ENCODE results near the gene CDK9.
A peak's percentile ranks its signal among the peaks of the same experiment; 100 is the strongest.
"Not testable (repeated sequence)": the region's sequence is repeated elsewhere in the genome, so short reads cannot be mapped to it uniquely, and the experiment has no call there.

CDK9 gene

DNA sequence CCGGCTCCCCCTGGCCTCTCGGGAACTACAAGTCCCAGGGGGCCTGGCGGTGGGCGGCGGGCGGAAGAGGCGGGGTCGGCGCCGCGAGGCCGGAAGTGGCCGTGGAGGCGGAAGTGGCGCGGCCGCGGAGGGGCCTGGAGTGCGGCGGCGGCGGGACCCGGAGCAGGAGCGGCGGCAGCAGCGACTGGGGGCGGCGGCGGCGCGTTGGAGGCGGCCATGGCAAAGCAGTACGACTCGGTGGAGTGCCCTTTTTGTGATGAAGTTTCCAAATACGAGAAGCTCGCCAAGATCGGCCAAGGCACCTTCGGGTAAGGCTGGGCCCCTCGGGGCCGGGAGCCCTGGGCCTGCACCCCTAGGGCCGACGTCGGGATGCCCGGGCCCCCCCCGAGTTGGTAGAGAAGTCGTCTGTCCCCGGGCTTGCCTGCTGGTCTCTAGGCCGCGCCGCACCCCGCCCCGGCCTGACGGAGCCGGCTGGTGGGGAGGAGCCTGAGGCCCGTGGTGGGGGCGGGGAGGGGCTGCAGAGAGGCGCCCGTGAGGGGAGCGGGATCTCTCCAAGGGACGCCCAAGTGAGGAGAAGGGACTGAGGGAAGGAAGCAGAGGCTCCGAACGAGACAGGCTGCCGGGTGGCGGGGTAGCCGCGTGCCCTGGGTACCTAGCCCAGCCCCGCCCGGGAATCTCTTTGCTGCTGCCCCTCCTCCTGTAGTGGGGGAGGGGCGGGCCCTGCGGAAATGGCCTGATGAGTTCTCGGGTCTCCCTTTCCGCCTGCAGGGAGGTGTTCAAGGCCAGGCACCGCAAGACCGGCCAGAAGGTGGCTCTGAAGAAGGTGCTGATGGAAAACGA is at the start of gene CDK9:
Gene CDK9, plus strand, starts transcription at position 102 of the 840 bp plus-strand sequence. Its CDS starts 115 bp downstream, at position 217.
- DNase-seq, result peak; percentile 95

DNA sequence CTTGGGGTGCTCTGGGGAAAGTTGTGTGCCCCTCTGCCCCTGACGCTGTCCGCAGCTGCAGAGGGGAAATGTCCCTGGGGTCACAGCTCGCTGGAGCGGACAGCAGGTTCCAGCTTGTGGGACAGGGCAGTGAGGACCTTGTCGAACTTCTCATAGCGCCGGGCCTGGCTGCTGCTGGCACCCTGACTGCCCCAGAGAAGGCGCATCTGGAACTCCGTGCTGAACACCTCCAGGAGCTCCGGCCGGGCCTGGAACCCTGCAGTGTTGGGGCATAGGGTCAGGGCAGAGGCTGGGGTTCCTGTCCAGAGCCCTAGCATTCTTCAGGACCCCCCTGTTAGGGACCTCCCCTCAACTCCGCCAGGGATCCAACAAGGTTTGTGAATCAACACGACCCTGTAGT is 47.2 kb upstream of the CDK9 start:
- no peak for DNase-seq

DNA sequence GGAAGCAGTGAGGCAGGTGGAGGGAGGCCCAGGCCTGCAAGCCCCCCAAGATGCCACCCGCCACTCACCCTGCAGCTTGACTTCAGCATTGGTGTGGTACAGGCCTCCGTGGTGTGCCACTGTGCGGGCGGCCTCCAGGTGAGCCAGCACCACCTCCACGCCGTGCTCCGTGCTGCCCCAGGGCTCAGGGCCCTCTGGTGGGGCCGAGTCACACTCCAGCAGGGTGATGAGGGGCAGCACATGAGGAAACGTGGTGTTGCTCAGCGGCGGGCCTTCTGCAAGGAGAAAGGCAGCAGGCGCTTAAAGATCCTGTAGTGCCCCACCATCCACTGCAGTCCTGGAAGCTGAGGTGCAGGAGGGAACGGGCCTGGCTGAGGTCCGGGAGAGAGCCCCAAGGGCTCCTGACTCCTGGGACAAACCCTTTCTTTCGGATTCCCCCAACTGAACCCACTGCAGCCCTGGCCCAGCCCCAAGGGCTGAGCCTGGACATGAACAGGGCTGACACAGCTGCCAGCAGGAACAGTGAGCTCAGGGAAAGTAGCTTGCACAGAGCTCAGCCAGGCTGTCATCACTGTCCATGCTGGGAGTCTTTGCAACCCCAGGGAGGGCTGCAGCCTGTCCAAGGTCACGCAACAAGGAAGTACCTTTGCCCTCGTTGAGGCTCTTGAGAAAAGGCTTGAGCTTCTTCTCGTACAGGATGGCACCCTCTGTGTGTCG is 46.1 kb upstream of the CDK9 start:
- DNase-seq, result no peak

DNA sequence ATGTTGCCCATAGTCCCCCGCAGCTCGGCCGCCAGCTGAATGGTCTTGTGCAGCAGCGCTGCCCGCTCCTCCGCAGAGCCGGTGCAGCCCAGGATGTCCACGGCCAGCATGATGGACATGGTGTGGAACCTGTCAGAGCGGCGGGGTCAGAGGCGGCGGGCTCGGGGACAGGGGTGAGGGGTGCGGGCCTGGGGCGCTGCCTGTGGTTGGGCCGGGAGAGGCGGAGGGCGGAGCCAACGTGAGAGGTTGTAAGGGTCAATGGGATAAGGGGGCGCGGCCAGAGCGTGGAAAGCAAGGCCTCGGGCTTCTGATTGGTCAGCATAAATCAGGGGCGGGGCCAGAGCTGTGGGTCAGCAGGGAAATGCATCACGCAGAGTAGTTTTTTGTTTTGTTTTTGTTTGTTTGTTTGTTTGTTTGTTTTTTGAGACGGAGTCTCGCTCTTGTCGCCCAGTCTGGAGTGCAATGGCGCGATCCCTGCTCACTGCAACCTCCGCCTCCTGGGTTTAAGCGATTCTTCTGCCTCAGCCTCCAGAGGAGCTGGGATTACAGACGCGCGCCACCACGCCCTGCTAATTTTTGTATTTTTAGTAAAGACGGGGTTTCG is 43.9 kb upstream of the CDK9 start:
- DNase-seq, result no peak

DNA sequence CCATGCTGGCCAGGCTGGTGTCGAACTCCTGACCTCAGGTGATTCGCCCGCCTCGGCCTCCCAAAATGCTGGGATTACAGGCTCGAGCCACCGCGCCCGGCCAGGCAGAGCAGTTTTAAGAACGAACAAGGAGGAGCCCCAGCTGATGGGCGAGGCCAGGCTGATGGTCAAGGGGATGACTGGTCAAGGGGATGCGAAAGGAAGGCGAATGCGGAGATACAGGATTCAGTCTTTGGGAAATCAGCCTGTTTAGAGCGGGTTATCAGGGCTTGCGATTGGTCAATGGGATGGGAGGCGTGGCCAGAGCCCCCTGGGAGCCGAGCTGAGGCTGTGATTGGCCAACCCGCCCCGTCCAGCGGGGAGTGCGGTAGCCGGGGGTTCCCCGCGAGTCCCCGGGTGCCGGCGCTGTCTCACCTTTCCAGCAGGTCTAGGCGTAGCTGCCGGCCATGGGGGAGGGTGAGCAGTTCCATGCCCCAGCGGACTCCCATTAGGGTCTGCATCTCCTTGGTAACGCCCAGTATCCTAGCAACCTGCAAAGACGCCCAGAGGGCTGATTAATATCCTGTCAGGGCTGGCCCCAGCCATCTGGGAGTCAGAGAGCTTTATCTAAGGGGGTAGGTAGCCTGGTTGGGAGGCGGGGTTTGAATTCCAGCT is 43.3 kb upstream of the CDK9 start:
- DNase-seq, result no peak

DNA sequence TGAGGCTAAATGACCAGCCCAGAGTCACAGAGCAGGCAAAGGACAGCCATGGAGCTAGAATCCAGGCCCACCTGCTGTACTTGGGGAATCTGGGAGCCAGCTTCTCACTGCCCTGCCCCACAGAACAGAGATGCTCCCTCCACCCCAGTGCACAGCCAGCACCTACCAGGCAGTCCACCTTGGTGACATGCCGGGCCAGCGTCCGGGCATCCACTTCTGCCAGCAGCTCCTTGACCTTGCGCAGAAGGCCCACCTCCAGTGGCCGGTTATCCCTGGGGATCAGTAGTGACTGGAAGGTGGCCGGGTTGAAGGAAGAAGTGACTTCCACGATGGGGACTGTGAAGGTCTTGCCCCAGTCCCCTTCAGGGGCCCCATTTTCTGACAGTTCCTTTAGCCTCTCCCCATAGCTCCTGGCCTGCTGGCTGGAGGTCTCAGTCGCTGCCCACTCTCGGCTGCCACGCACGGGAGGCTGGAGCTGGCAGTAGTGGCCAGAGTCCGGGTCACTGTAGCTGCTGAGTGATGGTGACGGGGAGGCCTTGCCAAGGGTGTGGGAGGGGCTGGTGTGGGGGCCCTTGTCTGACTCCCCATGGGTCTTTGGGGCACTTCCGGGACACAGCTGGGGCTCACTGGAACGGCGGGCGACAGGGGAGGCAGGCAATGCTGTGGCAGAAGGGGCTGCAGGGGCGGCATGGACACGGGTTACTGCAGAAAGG is 41.3 kb upstream of the CDK9 start:
- DNase-seq, result no peak

DNA sequence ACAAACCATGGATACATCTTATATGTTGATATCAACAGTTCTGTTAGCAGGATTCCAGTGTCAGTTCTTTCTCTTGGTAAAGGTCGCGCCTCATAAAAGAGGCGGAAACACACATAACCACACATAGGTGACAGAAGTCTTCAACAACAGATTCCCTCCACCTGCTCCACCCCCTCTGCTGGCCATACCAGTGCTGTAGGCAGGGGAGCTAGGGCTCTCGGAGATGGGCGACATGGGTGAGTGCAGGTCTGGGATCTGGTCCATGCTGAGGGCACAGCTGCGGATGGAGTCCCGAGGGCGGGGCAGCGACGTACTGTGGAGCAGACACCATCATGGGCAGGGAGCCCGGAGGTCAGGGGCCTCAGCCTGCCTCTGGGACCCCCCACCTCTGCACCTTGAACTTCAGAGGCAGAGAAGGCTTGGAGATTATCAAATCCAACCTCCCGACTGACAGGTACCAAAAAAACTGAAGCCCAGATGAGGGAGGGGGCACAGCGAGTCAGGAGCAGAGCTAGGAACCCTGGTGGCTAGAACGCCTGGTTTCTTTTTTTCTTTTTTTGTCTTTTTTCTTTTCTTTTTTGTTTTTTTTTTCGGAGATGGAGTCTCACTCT is 38.8 kb upstream of the CDK9 start:
- no peak for DNase-seq

DNA sequence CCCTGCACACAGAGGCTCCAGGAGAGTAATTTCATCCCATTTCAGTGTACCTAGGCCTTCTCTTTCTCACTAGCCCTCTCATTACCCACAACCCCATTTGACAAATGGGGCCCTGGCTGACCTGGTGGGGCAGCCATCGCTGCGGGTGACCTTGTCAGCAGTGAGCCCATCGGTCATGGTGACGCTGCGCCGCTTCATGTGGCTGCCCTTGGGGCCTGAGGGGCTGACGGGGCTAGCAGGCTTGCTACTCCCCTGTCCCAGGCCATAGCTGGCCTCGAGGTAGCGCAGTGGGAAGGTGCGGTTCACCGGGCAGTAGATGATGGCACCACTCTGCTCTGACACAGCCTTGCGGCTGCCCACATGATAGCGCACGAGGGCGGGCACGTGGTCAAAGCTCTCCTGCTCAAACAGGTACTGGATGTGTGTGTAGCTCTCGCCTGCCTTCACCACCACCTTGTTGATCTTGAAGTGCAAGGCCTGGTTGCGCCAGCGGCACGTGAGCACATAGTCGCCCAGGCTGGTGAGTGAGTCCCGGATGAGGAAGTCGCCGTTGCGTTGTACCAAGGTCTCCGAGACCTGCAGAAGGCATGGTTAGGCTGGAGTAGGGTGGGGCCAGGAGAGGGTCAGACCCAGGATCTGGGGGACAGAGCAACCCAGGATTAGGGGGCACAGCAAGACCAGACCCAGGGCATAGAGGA is 36.6 kb upstream of the CDK9 start:
- DNase-seq, result no peak

DNA sequence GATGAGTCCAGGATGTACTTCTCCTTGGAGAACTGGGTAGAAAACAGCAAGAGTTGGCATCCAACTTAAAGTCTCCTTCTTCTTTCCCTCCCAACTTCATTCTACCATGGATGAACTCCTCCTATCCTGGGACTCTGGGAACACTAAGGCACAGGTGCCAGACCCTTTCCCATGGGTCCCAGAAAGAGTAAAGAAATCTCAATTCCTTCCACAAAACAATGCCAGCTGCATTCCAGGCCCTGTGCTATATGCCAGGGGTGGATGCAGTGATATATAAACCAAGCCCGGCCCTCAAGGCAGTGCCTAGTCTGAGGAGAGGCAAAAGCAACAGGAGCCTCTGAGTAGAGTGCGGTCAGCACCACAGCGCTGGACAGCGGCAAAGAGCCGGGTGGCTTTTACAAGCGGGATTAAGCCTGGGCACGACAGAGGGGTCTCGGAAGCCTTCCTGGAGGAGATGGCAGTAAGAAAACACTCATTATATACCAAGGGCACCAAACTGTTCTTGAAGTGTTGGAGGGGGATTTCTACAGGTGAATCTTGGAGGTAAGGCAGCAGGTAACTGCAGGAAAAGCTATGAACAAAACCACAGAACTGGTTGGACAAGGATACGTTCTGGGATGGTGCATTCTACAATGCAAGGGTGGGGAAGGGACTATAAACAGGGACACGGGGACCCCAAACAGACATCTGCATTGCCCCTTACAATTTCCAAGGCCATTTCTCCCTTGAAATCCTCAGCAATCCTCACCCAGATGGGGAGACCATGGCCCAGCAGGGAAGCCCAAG is 34.4 kb upstream of the CDK9 start:
- DNase-seq, result no peak

DNA sequence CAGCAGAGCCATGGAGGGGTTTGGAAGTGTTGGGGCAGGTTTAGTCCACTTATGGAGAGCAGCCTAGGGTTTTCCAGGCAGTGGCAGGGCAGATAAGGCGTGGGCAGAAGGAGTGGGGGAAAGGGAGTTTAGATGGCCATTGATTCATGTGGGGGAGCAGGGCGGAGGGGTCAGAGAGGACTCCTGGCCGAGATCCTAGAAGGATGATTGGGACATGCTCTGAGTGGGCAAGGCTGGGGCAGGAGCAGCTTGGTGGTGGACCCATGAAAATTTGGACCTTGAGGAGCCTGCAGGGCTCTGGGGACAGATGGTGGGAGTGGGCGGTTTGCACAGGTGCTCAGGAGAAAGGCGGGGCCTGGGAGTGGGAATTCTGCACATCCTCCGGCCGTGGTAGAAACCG is 32.7 kb upstream of the CDK9 start:
- DNase-seq, result no peak

DNA sequence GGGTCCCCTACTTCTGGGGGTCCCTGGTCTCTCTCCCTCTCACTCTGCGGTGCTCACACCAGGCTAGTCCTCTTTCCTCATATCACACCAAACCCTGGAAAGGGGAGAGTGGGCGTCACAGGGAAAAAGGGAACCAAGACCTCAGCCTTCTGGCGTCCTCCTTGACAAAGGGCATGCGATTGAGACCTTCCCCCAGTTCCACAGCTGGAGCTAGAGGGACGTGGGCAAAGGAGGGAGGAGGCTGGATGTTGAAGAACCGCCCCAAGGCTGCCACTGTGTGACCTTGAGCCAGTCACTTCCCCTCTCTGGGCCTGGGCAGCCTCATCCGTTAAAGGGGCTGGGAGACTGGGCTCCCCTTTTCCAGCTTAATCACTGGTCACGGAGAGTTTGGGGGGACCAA is 32.2 kb upstream of the CDK9 start:
- DNase-seq, result no peak

DNA sequence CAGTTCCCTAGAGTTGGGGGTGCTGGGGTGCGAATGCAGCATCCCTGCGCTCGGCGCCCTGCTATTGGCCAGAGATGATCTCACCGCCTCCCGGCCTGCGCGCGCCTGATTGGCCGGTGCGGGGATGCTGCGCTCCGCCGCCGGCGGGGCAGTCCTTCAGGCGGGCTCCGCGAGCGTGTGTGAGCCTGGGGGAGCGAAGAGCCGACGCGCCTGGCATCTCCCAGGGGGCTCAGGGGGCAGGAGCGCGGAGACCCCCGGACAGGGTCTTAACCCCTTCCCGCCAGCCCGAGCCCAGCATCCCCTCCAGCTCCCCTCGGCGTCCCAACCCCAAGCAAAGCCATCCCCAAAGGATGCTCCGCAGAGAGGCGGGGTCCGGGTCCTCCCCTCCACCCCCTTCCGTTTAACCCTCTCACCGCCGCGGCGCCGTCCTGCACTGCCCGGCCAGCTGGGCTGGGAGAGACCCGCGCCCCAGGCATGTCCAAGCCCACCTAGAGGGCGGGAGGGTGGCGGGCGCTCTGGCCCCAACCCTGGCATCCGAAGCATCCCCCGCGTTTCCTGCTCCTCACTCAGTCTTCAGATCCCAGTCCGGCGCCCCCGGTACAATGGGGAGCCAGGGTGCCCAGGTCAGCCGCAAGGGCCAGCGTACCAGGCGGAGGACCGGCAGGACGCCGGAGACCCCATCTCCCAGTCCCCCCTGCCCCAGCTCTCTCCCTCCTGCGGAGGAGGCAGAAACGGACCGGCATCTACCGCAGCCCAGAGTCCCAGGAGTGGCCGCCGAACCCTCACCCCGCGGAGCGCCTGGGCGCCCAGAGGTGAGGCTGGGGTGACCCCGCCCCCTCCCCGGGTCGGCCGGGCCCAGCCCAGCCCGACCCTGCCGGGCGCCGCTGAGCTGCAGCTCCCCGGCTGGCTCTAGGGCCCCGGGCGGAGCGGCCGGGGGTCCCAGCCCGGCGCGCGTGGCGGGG is 31.5 kb upstream of the CDK9 start:
- DNase-seq, result no peak

DNA sequence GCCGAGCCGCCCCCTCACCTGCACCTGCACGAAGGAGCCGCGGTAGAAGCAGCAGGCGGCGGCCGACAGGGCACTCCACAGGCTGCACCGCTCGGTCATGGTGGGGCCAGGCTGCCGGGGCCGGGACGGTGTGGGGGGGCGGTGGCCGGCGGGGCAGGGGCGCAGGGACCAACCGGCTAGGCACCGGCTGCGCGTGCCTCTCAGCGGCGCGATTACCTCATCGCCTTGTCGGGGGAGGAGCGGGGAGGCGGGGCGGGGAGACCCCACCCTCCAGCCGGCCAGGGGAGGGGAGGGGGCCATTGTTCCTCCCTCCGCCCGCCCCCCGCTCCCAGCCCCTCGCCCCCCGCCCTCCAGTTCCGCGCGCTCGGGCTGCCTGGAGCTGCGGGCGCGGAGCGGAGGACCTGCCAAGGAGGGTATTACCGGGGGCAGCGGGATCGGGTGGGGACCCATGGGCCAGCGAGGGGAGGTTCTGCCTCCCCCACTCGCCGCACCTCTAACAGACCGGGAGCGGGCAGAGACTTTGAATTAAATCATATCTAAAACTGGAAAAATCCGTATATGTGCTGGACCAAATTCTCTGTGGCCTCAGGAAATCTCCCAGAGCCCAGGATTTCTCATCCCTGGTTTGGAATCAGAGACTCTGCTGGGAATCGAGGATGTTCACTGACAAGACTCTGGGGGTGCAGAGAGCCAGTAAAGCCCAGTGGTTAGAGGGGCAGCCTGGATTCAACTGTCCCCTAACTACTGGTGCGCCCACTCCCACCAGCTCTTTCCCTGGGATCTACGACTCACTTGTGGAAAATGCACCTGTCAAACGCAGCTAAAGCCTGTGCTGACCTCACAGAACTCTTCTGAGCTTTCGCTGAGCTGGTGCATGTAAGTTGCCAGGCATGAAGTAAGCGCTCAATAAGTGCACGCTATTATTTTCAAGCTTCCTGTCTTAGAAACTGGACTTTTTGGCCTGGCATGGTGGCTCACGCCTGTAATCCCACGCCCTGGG is 30.5 kb upstream of the CDK9 start:
- DNase-seq, result no peak

DNA sequence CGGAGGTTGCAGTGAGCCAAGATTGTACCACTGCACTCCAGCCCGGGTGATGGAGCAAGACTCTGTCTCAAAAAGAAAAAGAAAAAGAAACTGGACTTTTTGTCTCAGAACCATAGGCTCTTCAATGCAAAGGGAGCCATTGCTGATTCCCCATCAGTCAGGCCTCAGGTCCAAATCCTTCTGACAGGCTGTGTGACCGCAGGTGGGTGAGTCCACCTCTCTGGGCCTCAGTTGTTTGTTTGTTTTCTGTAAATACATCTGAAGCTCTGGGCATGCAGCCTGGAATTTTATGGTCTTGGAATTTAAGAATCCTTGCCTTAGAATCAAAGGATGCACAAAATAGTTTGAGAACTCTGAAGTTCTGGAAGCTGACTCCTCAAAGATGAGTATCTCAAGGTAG is 29.6 kb upstream of the CDK9 start:
- no peak for DNase-seq

DNA sequence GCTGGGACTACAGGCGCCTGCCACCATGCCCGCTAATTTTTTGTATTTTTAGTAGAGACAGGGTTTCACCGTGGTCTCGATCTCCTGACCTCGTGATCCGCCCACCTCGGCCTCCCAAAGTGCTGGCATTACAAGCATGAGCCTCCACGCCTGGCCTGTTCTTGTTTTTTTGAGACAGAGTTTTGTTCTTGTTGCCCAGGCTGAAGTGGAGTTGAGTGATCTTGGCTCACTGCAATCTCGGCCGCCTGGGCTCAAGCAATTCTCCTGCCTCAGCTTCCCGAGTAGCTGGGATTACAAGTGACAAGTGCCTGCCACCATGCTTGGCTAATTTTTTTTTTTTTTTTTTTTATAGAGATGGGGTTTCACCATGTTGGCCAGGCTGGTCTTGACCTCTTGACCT is 29.1 kb upstream of the CDK9 start:
- DNase-seq, result not testable (repeated sequence)

DNA sequence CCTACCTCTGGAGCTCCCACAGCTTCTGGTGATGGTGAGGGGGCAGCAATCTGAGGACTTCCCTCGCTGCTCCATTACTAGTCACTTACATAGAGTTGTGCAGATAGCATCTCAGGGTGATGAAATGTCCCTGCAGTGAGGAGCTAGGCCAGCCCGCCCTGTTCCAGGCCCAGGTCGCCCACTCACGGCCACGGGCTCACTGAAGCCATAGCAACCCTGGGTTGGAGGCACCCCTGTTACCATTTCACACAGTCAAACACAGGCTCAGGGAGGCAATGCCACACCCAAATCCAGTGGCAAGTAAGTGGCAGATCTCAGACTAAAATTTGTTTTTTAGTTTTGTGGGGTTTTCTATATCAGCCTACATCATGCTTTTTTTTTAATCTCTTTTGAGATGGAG is 27.0 kb upstream of the CDK9 start:
- DNase-seq, result no peak

DNA sequence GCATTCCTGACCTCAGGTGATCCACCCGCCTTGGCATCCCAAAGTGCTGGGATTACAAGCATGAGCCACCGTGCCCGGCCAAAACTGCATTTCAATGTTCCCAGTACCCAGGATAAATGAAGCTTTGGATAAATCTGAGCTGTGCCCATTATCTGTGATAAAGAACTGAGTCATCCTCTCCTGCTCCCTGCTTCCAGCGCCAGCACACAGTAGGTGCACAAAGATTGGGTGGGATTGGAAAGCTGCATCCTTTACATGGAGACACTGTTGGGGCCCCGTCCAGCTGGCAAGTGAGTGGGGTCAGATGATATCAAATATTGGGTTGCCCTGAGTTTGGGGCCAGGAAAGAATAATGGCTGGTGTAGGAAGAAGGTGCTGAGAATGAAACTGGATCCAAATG is 24.8 kb upstream of the CDK9 start:
- DNase-seq, result no peak

DNA sequence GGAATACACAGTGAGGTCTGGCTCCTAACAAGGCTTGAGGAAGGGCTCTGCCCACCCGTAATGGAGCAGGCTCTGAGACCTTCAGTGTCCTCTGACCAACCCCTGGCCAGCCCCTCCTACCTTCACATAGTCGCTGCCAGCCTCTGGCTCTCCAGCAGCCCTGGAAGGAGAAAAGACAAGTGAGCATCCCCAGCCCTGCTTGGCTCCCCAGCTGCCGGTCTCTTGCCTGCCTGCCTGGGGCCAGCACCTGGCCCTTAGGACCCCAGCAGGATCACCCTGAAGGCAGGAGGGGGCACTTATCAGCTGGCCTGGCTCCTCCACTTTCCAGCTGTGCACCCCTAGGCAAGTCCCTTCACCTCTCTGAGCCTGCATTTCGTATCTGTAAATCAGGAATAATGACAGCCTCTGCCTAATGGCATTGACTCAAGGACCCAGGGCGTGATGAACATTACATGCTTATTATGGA is 24.3 kb upstream of the CDK9 start:
- no peak for DNase-seq

Data from activated CD4-positive, alpha-beta T cell treated with anti-CD3 and anti-CD28 coated beads for 48 hours (primary cell).